DOHH2 (cell line): ENCODE data around the gene NPAS3.

ENCODE experiments used
- H3F3A ChIP-seq: fragments of 200-600 bp; sonication (generic), shearing (Covaris generic); 2 replicates; pipeline ENCODE4 v1.6.0; 2016; ENCODE audit warnings: antibody characterized with exemption, mild to moderate bottlenecking; ENCODE audit not compliant: control insufficient read depth, insufficient read depth
- H3K27ac ChIP-seq: fragments of 200-600 bp; sonication (generic); 2 replicates; pipeline ENCODE4 v1.5.1; 2014; ENCODE audit warnings: low read depth, mild to moderate bottlenecking, low read length, moderate library complexity
- H3K27me3 ChIP-seq: fragments of 200-600 bp; sonication (generic); 2 replicates; pipeline ENCODE4 v1.6.1; 2014; ENCODE audit warnings: mild to moderate bottlenecking, low read length, mixed read lengths; ENCODE audit not compliant: control insufficient read depth
- H3K36me3 ChIP-seq: fragments of 200-600 bp; sonication (generic); 2 replicates; pipeline ENCODE4 v1.6.1; 2014; ENCODE audit warnings: mild to moderate bottlenecking, low read length, moderate library complexity, mixed read lengths; ENCODE audit not compliant: control insufficient read depth
- H3K4me1 ChIP-seq: fragments of 200-600 bp; sonication (generic); 2 replicates; pipeline ENCODE4 v1.6.1; 2014; ENCODE audit warnings: mild to moderate bottlenecking, low read length, mixed read lengths; ENCODE audit not compliant: control insufficient read depth
- H3K4me2 ChIP-seq: fragments of 200-600 bp; sonication (generic); 2 replicates; pipeline ENCODE4 v1.6.0; 2014; ENCODE audit warnings: mild to moderate bottlenecking, low read length, moderate library complexity
- H3K4me3 ChIP-seq: fragments of 200-600 bp; sonication (generic); 2 replicates; pipeline ENCODE4 v1.5.1; 2014; ENCODE audit warnings: mild to moderate bottlenecking, low read length, mixed read lengths
- H3K79me2 ChIP-seq: fragments of 200-600 bp; sonication (generic); 2 replicates; pipeline ENCODE4 v1.6.1; 2014; ENCODE audit warnings: mild to moderate bottlenecking, low read length, mixed read lengths; ENCODE audit not compliant: control insufficient read depth
- H3K9me2 ChIP-seq: fragments of 200-600 bp; sonication (generic); replicated peaks from 2 replicates; pipeline ENCODE4 v1.6.1; 2014; ENCODE audit warnings: mild to moderate bottlenecking, low read length, mixed read lengths; ENCODE audit not compliant: control insufficient read depth
- H3K9me3 ChIP-seq: fragments of 200-600 bp; sonication (generic); 2 replicates; pipeline ENCODE4 v1.6.1; 2014; ENCODE audit warnings: antibody characterized with exemption, low read length, mixed read lengths; ENCODE audit not compliant: control insufficient read depth, insufficient read depth
- H4K20me1 ChIP-seq: fragments of 200-600 bp; sonication (generic); 2 replicates; pipeline ENCODE4 v1.6.0; 2014; ENCODE audit warnings: low read depth, mild to moderate bottlenecking, antibody characterized with exemption, low read length, moderate library complexity; ENCODE audit not compliant: control insufficient read depth, insufficient read depth
- EZH2phosphoT487 ChIP-seq: fragments of 200-600 bp; sonication (generic); IDR thresholded peaks from 2 replicates; pipeline ENCODE4 v1.6.1; 2017; ENCODE audit warnings: borderline replicate concordance, mild to moderate bottlenecking, antibody characterized with exemption, low read length, moderate library complexity, mixed read lengths
- TF ChIP-seq, protein P1 (sequence below): fragments of 200-600 bp; sonication (generic); IDR thresholded peaks from one replicate; pipeline ENCODE4 v1.5.1; 2014; ENCODE audit warnings: antibody characterized with exemption, mild to moderate bottlenecking, low read depth, low read length; ENCODE audit not compliant: poor library complexity, severe bottlenecking

The NPAS3 gene

DNA sequence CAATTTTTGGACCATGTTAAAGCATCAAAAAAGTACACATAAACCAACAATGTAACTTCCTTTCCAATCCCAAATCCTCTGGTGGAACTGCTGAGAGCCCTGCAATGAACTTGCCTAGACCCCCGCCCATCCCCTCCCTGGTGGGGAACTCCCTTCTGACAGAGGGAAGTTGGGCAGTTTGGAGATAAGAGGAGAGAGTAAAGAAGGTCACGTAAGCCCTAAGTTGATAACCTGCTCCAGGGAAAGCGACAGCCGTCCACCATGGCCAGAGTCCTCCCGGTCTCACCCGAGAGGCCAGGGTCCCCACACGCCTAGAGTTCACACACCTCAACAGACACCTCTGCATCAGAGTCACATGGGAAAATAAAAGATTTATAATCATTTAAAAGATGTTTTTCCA, 873.5 kb downstream of the NPAS3 start:
- Histone ChIP-seq H3K4me3 (no peak overlapping the region), H3K27ac (no peak overlapping the region), H3K4me1 (no peaks in the 10 kb centered on the region), H3K36me3 (no peaks in the 10 kb centered on the region), H4K20me1 (no peaks in the 10 kb centered on the region), H3K9me2 (no peaks in the 10 kb centered on the region; the same call in 1 of the 2 replicates), H3K79me2 (no peaks in the 10 kb centered on the region), H3K27me3 (no peaks in the 10 kb centered on the region), H3K4me2 (no peak overlapping the region), H3K9me3 (no peaks in the 10 kb centered on the region), H3F3A (no peaks in the 10 kb centered on the region)
- TF ChIP-seq, protein P1, sequence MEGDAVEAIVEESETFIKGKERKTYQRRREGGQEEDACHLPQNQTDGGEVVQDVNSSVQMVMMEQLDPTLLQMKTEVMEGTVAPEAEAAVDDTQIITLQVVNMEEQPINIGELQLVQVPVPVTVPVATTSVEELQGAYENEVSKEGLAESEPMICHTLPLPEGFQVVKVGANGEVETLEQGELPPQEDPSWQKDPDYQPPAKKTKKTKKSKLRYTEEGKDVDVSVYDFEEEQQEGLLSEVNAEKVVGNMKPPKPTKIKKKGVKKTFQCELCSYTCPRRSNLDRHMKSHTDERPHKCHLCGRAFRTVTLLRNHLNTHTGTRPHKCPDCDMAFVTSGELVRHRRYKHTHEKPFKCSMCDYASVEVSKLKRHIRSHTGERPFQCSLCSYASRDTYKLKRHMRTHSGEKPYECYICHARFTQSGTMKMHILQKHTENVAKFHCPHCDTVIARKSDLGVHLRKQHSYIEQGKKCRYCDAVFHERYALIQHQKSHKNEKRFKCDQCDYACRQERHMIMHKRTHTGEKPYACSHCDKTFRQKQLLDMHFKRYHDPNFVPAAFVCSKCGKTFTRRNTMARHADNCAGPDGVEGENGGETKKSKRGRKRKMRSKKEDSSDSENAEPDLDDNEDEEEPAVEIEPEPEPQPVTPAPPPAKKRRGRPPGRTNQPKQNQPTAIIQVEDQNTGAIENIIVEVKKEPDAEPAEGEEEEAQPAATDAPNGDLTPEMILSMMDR: no peak
- no peak for TF ChIP-seq EZH2phosphoT487

DNA sequence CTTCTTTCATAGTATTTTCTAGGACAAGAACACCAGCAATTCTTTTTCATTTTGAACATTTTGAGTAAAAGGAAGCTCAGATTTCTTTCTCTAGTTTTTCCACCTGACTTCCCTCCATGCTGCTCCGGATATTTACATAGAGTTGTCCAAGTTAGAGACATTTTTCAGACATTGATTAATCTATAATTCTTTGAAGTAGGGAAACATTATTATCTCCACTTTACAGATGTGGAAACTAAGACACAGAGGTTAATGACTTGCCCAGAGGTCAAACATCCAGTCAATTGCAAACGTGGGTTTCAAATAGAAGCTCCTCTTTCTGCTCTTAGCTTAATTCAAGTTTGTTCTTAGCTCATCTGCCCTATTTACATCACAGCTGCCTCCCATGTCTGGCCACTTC, 873.9 kb downstream of the NPAS3 start:
- no peak overlapping the region for H3K4me3 ChIP-seq
- TF ChIP-seq, protein P1: no peak
- no peak for TF ChIP-seq EZH2phosphoT487
- H3K27me3 ChIP-seq: no peaks in the 10 kb centered on the region
- no peaks in the 10 kb centered on the region for H4K20me1 ChIP-seq
- H3K4me2 ChIP-seq: no peak overlapping the region
- H3K27ac ChIP-seq: no peak overlapping the region
- no peaks in the 10 kb centered on the region for H3K79me2 ChIP-seq
- H3K9me3 ChIP-seq: no peaks in the 10 kb centered on the region
- H3K36me3 ChIP-seq: no peaks in the 10 kb centered on the region
- H3K4me1 ChIP-seq: no peaks in the 10 kb centered on the region
- no peaks in the 10 kb centered on the region; the same call in 1 of the 2 replicates for H3K9me2 ChIP-seq
- H3F3A ChIP-seq: no peaks in the 10 kb centered on the region

DNA sequence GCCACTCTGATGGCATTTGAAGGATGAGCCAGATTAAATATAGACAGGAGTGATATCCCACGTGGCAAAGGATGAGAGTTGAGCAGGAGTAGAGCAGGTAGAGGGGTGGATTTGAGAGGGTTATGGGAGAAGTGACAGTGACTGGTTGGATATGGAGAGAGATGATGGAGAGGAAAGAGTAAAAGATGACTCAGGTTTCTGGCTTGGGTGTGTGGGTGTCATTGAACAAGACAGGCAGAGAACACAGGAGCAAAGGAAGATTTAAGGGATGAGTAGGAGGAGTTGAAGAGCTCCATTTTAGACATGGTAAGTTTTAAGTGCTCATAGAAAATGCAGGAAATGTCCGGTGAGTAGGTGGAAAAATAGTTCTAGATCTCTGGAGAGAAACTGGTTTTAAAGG, 875.3 kb downstream of the NPAS3 start:
- H3K4me1 ChIP-seq: no peaks in the 10 kb centered on the region
- TF ChIP-seq EZH2phosphoT487: no peak
- TF ChIP-seq, protein P1: no peak
- no peak overlapping the region for H3K4me2 ChIP-seq
- H3K36me3 ChIP-seq: no peaks in the 10 kb centered on the region
- H3K79me2 ChIP-seq: no peaks in the 10 kb centered on the region
- H3F3A ChIP-seq: no peaks in the 10 kb centered on the region
- H3K9me3 ChIP-seq: no peaks in the 10 kb centered on the region
- no peaks in the 10 kb centered on the region for H4K20me1 ChIP-seq
- no peaks in the 10 kb centered on the region for H3K27me3 ChIP-seq
- H3K9me2 ChIP-seq: no peaks in the 10 kb centered on the region; the same call in 1 of the 2 replicates
- no peak overlapping the region for H3K4me3 ChIP-seq
- H3K27ac ChIP-seq: no peak overlapping the region
